ENCODE results near the gene SYCP1. TPM values are rescaled to one million over a fixed set of nuclear protein-coding genes. Genes with fewer than 3 reads are reported as not detected.

SYCP1 gene
- total and polyA plus RNA-seq, 2 of the 8 experiments (the other 6 are each of a cell fraction or from before 2014, with no cell fraction given) = 0.11 to 0.26 TPM

- H2BK12ac ChIP-seq (ENCODE audit: low read depth, low read length) = no peak overlapping the region
- H3K4me3 ChIP-seq (ENCODE audit: extremely low read depth in 1 of 4, insufficient read depth in 2 of 4, low read depth in 3 of 4, low read length in 4 of 4) = no peak overlapping the region
- no peak overlapping the region for H3K4ac ChIP-seq (replicated peaks; ENCODE audit: insufficient read length, low read depth, low read length)
- H3K14ac ChIP-seq (ENCODE audit: insufficient read length) = no peak overlapping the region
- no peak overlapping the region for H3K9ac ChIP-seq (replicated peaks in 1 of 4; ENCODE audit: extremely low read depth in 1 of 4, low read depth in 3 of 4, low read length in 3 of 4)
- H3K27me3 ChIP-seq (replicated peaks in 1 of 4; ENCODE audit: control insufficient read depth in 3 of 4, extremely low read depth in 1 of 4, insufficient read depth in 3 of 4, low read length in 3 of 4) = no peaks in the 10 kb centered on the region
- H2AK5ac ChIP-seq (ENCODE audit: low read depth, low read length) = no peak overlapping the region
- no peak overlapping the region for H4K8ac ChIP-seq (ENCODE audit: extremely low read depth, insufficient read depth, low read length)
- H3K4me1 ChIP-seq (replicated peaks in 1 of 4; ENCODE audit: control insufficient read depth in 3 of 4, insufficient read depth in 4 of 4, low read length in 3 of 4) = no peaks in the 10 kb centered on the region
- H4K20me1 ChIP-seq (replicated peaks in 1 of 2; ENCODE audit: control insufficient read depth in 1 of 2, insufficient read depth in 2 of 2, low read length in 2 of 2) = no peaks in the 10 kb centered on the region
- H4K5ac ChIP-seq (ENCODE audit: insufficient read length, low read depth, low read length) = no peak overlapping the region
- no peak overlapping the region for H2BK5ac ChIP-seq (ENCODE audit: low read depth, low read length)
- H2AFZ ChIP-seq (ENCODE audit: low read length) = no peak overlapping the region
- no peak overlapping the region for H3K27ac ChIP-seq (ENCODE audit: low read depth, low read length)
- no peak overlapping the region for H3K4me2 ChIP-seq (ENCODE audit: insufficient read depth in 1 of 2, low read depth in 2 of 2, low read length in 2 of 2)
- no peak overlapping the region for H2BK15ac ChIP-seq (ENCODE audit: low read length)
- DNase-seq (ENCODE audit: low read depth in 1 of 2, low spot score in 2 of 2) (no peak), FAIRE-seq (no peak)
- no peak overlapping the region for H3K23ac ChIP-seq (ENCODE audit: insufficient read length)
- no peaks in the 10 kb centered on the region for H3K9me3 ChIP-seq (ENCODE audit: insufficient read depth in 2 of 2, low read depth in 1 of 2, low read length in 1 of 2)
- ChIA-PET CTCF (ENCODE audit: partially characterized antibody) (no interaction called here), POLR2A (ENCODE audit: partially characterized antibody) (no interaction called here)
- no peaks in the 10 kb centered on the region for H3K79me1 ChIP-seq (ENCODE audit: low read depth, low read length)
- no peak overlapping the region for H2BK20ac ChIP-seq (ENCODE audit: low read length)
- H3K56ac ChIP-seq (replicated peaks; ENCODE audit: insufficient read length, low read depth, low read length) = no peak overlapping the region
- H3K18ac ChIP-seq (ENCODE audit: extremely low read depth, low read length) = no peak overlapping the region
- TF ChIP-seq CEBPB (IDR thresholded peaks at IDR 0.05; ENCODE audit: low read depth, low read length) (no peak), HDAC2 (IDR thresholded peaks at IDR 0.05; ENCODE audit: borderline replicate concordance in 1 of 2, low read depth in 2 of 2, low read length in 2 of 2) (no peak), ATF2 (IDR thresholded peaks at IDR 0.05; ENCODE audit: low read length) (no peak), RFX5 (IDR thresholded peaks at IDR 0.05; ENCODE audit: borderline replicate concordance, low read depth, low read length) (no peak), TAF7 (optimal IDR thresholded peaks at IDR 0.05; ENCODE audit: borderline replicate concordance, low read depth, low read length) (no peak), SUZ12 (IDR thresholded peaks at IDR 0.05; ENCODE audit: low read length) (no peak), BRCA1 (IDR thresholded peaks at IDR 0.05; ENCODE audit: low read depth, low read length) (no peak)
- TF ChIP-seq, protein P1, sequence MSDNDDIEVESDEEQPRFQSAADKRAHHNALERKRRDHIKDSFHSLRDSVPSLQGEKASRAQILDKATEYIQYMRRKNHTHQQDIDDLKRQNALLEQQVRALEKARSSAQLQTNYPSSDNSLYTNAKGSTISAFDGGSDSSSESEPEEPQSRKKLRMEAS (IDR thresholded peaks at IDR 0.05) = no peak
- H2BK120ac ChIP-seq (replicated peaks; ENCODE audit: low read depth, low read length) = no peak overlapping the region
- H3K79me2 ChIP-seq (ENCODE audit: control insufficient read depth in 1 of 2, insufficient read depth in 2 of 2, low read length in 2 of 2) = no peaks in the 10 kb centered on the region
- H3K23me2 ChIP-seq (ENCODE audit: low read depth, low read length) = no peaks in the 10 kb centered on the region
- H4K91ac ChIP-seq (replicated peaks; ENCODE audit: insufficient read length, low read length) = no peak overlapping the region
- no peaks in the 10 kb centered on the region for H3K36me3 ChIP-seq (ENCODE audit: control insufficient read depth in 2 of 4, insufficient read depth in 4 of 4, low read length in 3 of 4)
Observed at GRCh38 chr1:114959423-114959822, 104.8 kb downstream of the SYCP1 start.
